Measurements from ENCODE around the gene CRABP2.
A peak's percentile ranks its signal among the peaks of the same experiment; 100 is the strongest.

The CRABP2 gene

GRCh38 chr1:156689035-156689952 is 16.1 kb downstream of the CRABP2 start:
- peak; percentile 77 to 79 for DNase-seq

GRCh38 chr1:156684227-156684782 is 21.1 kb downstream of the CRABP2 start:
- peak in 1 of 2 donors; percentile 42 for DNase-seq

- DNase-seq, result no peak
These were observed 23.1 kb downstream of the CRABP2 start for GRCh38 chr1:156682166-156682890.

- no peak for DNase-seq
These were observed 24.0 kb downstream of the CRABP2 start for GRCh38 chr1:156681196-156681960.

GRCh38 chr1:156680056-156680455 is 25.3 kb downstream of the CRABP2 start:
- no peak for DNase-seq

GRCh38 chr1:156677616-156678596 is 27.5 kb downstream of the CRABP2 start:
- peak; percentile 31 to 37 for DNase-seq

- no peak for DNase-seq
These were observed 28.4 kb downstream of the CRABP2 start, which contains the start of gene NES for GRCh38 chr1:156676820-156677615. TSS of gene NES (minus strand) at chr1:156677407. CDS start at chr1:156677264, 143 bp downstream.

GRCh38 chr1:156676114-156676819 is 29.1 kb downstream of the CRABP2 start:
- no peak for DNase-seq

GRCh38 chr1:156675210-156676113 is 29.9 kb downstream of the CRABP2 start:
- no peak for DNase-seq

- no peak for DNase-seq
These were observed 31.8 kb downstream of the CRABP2 start for GRCh38 chr1:156673387-156674121.

- no peak for DNase-seq
These were observed 33.6 kb downstream of the CRABP2 start for GRCh38 chr1:156671804-156672203.

GRCh38 chr1:156670791-156671190 is 34.6 kb downstream of the CRABP2 start:
- DNase-seq, result no peak

- no peak for DNase-seq
These were observed 35.0 kb downstream of the CRABP2 start for GRCh38 chr1:156670359-156670758.

- DNase-seq, result no peak
These were observed 35.6 kb downstream of the CRABP2 start for GRCh38 chr1:156669794-156670193.

- no peak for DNase-seq
These were observed 36.4 kb downstream of the CRABP2 start for GRCh38 chr1:156668801-156669637.

GRCh38 chr1:156667968-156668709 is 37.2 kb downstream of the CRABP2 start:
- no peak for DNase-seq

Measured in stimulated activated CD4-positive, alpha-beta T cell treated with anti-CD3 and anti-CD28 coated beads, Interleukin-2, amount 100 ng/mL, for 24 hours (primary cell).